T-helper 1 cell treated with Interleukin-12 subunit alpha and Interleukin-12 subunit beta and Interleukin-4 antibody, amounts not matched to agents 30 ng/mL and 1 ng/mL, for 36 hours (primary cell): ENCODE data around the gene CDC37L1. TPM values are rescaled to one million over a fixed set of nuclear protein-coding genes. Genes with fewer than 3 reads are reported as not detected.

Experiments used
- intact Hi-C: fragments of 100-400 bp; cut with micrococcal nuclease; formaldehyde crosslinking; loops from one replicate; pipeline ENCODE4 v1.15.1; 2024
- total RNA-seq: library from RNA; stranded (reverse); gene quantifications from 2 replicates; pipeline ENCODE4 v1.2.3, GENCODE V29; 2022

CDC37L1 gene
- total RNA-seq, 1 donor from 2014 or later, result 13.9 TPM

DNA sequence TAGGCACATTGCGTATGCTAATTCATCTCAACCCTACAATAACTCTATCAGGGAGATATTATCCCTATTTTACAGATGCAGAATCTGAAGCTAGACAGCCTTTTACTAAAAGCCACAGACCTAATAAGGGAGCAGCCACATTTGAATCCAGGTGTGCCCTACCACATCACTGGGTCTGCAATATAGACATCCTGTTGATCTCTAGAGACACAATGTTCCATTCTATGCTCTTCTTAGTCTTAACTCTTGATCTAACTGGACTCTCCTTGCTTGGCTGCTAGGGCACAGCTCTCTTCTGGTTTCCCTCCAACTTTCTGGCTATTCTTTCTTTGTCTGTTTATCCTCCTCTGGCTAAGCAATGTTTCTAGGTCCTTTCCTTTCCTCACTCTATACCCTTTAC, 11.7 kb upstream of the CDC37L1 start:
- intact Hi-C loops, result loop anchor here (10.0 kb wide), 1 partner anchor 933 kb away; no protein-coding TSS in a partner anchor

DNA sequence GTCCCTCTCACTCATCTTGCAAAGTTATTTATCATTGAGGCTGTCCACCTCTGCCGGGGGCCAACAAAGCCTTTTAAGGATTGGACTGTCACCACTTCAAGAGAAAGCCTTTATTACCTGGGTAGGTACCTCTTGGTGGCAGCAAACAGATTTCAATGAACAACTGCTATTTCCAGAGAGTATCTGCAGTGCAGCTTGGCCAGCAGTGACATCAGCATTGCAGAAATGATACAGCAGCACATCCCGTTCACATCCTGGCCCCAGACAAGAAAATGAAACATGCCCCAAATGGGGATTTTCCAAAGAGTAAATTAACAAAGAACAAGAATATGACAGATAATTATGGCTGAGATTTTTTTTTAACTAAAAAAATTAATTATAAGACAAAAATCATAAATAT, 10.8 kb upstream of the CDC37L1 start:
- intact Hi-C loops, result loop anchor here (10.0 kb wide), 1 partner anchor 934 kb away; no protein-coding TSS in a partner anchor

DNA sequence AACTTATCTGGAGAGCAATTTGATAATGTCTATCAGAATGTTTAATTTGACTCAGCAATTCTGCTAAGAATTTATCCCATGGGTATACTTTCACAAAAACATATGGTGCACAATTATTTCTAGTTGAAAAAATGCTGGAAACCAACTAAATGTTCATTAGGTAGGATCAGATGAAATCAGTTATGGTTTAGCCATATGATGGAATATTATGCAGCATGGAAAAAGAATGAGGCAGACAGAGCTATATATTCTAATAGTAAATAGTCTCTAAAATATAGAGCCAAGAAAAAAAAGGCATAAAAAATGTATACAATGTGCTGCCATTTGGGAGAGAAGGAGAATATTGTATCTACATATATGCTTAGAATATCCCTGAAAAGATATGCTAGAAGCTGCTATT, 9.5 kb upstream of the CDC37L1 start:
- intact Hi-C loops, result loop anchor here (10.0 kb wide), 1 partner anchor 935 kb away; no protein-coding TSS in a partner anchor

DNA sequence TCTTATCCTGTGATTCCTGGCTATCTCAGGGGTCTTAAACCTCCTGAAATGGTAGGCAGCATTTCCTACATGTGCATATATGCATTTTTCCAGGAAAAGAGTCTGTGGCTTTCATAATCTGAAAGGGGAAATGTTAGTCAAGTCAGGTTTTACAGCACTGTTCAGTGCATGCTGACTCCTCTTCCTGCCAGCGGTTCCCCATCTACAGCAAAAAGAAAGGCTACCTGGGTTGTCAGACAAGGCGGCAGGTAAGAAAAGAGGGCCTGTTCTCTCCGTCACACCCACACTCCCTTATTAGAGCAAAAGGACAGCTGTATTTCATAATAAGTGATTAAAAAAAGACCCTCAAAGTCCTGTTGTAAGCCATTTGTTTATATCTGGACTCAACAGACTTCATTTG, 8.8 kb upstream of the CDC37L1 start:
- intact Hi-C loops, result no loop called here

DNA sequence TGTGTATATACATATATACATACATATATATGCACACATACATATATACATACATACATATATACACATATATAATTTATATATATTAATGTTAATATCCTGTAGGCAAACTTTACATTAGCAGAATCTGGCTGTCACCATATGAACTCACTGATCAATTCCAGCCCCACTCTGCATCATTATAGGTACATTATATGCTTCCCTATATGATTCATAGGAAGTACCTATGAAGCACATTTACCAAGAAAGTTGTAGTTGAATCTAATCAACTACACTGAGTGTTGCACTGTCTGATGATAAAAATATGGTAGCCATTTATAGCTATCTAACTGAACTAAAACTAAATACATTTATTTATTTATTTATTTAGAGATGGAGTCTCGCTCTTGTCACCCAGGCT, 7.6 kb upstream of the CDC37L1 start:
- intact Hi-C loops, result no loop called here

DNA sequence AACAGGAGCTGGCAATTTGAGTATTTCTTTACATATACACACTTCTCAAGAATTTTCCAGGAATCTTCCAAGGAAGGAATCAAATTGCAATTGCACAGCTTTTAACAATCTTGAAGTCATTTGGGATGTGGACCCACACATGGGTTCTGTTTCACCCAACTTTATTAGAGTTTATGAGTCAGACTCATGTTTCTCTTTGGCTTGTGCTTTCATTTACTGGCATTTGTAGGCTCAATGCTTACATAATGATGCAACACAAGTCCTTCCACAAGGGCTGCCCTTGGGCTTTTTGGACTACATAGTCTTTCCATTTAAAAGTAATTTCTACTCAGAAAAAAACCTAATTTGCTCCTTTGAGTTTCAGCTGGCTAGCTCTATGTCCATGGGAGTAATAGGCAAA, 4.6 kb upstream of the CDC37L1 start:
- intact Hi-C loops, result loop anchor here (5.0 kb wide), 2 partner anchors 778 to 1197 kb away; partner anchors contain the start of gene CD274

DNA sequence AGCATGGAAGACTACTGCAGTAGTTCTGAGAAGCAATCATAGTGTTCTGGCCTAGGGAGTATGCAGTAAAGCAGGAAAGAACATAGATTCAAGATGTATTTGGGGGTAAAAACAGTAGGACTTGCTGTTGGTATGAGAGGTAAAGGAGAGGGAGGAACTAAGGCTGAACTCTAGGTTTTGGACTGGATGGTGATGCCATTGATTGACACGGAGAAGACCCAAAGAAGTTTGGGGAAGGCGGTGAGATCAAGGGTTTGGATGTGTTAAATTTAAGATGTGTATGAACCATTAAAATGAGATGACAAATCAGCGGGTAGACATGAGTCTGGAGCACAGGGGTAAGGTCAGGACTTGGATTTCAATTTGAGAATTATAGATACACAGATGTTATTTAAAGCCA, 2.0 kb upstream of the CDC37L1 start:
- intact Hi-C loops, result loop anchor here (5.0 kb wide), 2 partner anchors 775 to 1200 kb away; partner anchors contain the start of gene CD274

DNA sequence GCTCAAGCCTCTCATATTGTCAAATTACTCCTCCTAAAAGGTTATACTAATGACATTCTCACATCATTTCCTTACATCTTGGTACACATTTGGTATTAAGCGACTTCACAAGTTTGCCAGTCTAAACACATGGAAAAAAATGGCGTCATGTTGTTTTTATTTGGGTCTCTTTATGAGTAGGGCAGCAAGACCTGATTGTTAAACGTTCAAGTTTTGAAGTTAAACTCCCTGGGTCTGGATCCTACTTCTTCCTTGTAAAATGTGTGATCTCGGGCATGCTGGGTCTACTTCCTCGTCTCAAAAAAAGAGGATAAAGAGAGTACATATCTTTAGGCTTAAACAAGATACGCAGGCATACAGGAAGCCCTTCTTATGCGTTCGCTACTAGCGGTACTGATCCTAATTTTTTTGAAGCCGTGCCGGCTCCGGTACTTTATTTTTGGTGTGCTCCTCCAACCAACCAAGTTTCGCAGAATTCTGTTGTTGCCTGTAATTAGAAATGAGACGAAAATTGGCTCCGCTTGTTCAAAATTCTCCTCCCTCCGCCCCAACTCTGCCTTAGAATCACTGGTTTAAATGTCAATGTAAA, 596 bp upstream of the CDC37L1 start:
- intact Hi-C loops, result loop anchor here (1.0 to 5.0 kb wide), 14 partner anchors 10 to 1834 kb away; partner anchors contain the start of genes CD274, JAK2, PLGRKT and PLPP6

DNA sequence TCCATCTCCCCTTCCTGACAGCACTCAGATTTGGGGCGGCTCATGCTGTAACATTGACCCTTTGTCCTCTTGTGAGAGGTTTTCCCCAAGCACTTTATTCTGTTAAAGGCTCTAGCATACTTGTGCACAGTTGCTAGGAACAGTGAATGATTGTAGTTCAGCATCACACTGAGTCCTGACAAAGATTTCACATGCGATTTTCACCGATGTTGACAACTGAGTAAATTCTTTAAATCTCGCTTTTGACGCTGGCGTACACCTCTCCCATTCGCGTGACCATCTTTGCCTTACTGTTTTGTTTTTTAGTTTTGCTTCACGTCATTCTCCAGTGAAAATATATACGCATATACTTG, 780 bp downstream of the CDC37L1 start:
- intact Hi-C loops, result no loop called here

GRCh38 chr9:4680750-4681149, 1.4 kb downstream of the CDC37L1 start:
- intact Hi-C loops, result no loop called here

GRCh38 chr9:4684820-4685219, 5.5 kb downstream of the CDC37L1 start:
- intact Hi-C loops, result no loop called here

GRCh38 chr9:4686112-4686511, 6.7 kb downstream of the CDC37L1 start:
- intact Hi-C loops, result no loop called here

DNA sequence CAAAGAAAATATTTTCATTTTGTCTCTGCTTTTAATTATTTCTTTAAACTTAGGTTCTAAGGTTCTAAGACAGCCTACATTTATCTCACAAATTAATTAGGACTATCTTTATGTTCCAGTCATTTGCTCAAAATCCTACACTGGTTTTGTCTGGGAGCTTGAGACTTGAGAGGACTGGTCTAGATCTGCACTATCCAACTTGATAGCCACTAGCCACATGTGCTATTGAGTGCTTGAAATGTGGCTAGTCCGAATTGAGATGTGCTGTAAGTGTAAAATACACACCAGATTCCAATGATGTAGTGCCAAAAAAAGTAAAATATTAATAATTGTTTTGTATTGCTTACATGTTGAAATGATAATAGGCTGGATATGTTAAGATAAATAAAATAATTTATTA, 7.2 kb downstream of the CDC37L1 start:
- intact Hi-C loops, result no loop called here

GRCh38 chr9:4689021-4689420, 9.7 kb downstream of the CDC37L1 start:
- intact Hi-C loops, result no loop called here

GRCh38 chr9:4689687-4690104, 10.3 kb downstream of the CDC37L1 start:
- intact Hi-C loops, result no loop called here

GRCh38 chr9:4690144-4690543, 10.8 kb downstream of the CDC37L1 start:
- intact Hi-C loops, result no loop called here

- intact Hi-C loops, result no loop called here
These were observed 12.4 kb downstream of the CDC37L1 start for GRCh38 chr9:4691795-4692194.

GRCh38 chr9:4700091-4700490, 20.7 kb downstream of the CDC37L1 start:
- intact Hi-C loops, result no loop called here

GRCh38 chr9:4700932-4701331, 21.6 kb downstream of the CDC37L1 start:
- intact Hi-C loops, result no loop called here

GRCh38 chr9:4701526-4701925, 22.2 kb downstream of the CDC37L1 start:
- intact Hi-C loops, result no loop called here

GRCh38 chr9:4704129-4704528, 24.8 kb downstream of the CDC37L1 start:
- intact Hi-C loops, result no loop called here

DNA sequence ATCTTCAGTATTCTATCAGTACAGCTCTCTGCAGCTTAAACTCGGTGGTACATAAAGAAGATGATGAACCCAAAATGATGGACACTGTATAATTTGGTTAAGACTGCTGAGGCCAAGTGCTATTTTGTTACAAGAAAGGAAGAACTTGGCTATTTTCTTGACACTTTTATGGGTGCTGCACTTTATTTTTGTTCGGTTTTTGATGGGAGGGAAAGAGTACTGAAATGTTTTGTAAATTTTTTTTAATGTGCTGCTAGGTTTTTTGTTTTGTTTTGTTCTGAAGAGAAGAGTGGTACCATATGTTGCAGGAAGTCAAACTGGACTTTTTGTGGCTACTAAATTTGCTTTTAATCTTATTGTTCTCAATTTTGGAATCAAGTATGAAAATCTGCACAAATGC, 26.7 kb downstream of the CDC37L1 start:
- intact Hi-C loops, result no loop called here

DNA sequence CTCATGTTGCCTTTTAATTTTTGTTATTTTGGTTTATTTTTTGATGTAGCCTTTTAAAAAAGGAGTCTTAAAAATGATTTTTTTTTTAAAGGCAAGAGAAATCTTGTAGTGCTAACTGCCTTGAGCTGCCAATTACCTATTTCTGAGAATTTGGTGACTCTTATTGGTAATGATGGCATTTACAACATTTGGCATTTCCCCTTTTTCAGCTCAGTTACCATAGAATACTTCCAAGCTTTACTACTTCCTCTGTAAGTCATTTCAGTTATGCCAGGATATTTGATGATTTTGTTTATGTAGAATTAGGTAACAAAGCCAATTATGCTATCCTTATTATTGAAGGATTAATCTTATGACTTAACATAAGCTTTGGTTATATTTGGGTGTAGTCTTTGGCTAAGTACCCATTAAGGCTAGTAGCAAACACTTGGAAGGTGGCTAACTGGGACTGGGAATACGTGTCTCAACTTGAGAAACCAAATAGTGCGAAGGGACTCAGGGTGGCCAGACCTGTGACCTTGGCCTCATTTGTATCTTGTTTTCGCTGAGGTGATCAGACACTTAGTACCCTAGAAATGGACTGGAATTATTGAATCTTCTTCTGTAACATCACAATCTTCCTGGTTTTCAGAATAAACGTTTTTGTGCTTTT, 27.7 kb downstream of the CDC37L1 start:
- intact Hi-C loops, result no loop called here
